SJSA1 (cell line): ENCODE results near the gene MRM1. TPM values are rescaled to one million over a fixed set of nuclear protein-coding genes. Genes with fewer than 3 reads are reported as not detected.

ENCODE experiments used
- DNase-seq, 2 experiments: peaks; one replicate each; pipeline ENCODE4 v3.0.0-alpha.2; 2015 to 2020; ENCODE audit warnings: low spot score in 2 of 2, low read depth in 1 of 2
- H3K27ac ChIP-seq: fragments of 250-450 bp; sonication (Bioruptor Pico); 2 replicates; pipeline ENCODE4 v1.5.1; 2020; ENCODE audit warnings: mild to moderate bottlenecking, moderate library complexity
- H3K27me3 ChIP-seq: fragments of 250-450 bp; sonication (Bioruptor Pico); replicated peaks from 2 replicates; pipeline ENCODE4 v1.5.1; 2020; ENCODE audit warnings: mild to moderate bottlenecking, moderate library complexity
- H3K36me3 ChIP-seq: fragments of 250-450 bp; sonication (Bioruptor Pico); 2 replicates; pipeline ENCODE4 v1.5.1; 2020; ENCODE audit warnings: mild to moderate bottlenecking
- H3K4me1 ChIP-seq: fragments of 250-450 bp; sonication (Bioruptor Pico); replicated peaks from 2 replicates; pipeline ENCODE4 v1.6.1; 2021; ENCODE audit warnings: mild to moderate bottlenecking
- H3K4me3 ChIP-seq: fragments of 250-450 bp; sonication (Bioruptor Pico); 2 replicates; pipeline ENCODE4 v1.5.1; 2020; ENCODE audit warnings: mild to moderate bottlenecking
- H3K9me3 ChIP-seq: fragments of 250-450 bp; sonication (Bioruptor Pico); replicated peaks from 2 replicates; pipeline ENCODE4 v1.5.1; 2020; ENCODE audit warnings: mild to moderate bottlenecking
- total RNA-seq: library from RNA; depleted of rRNA; stranded (reverse); fragments of >200 nt; shearing (Covaris generic); gene quantifications from 2 replicates; pipeline ENCODE4 v1.2.3, GENCODE V29; 2014; rRNA removed

Gene MRM1
- total RNA-seq, 1 experiment from 2014 or later: 8.5 TPM

GRCh38 chr17:36653374-36653773 lies 52.0 kb downstream of the MRM1 start:
- DNase-seq: no peak
- peaks cover 7% of the 10 kb centered on the region; the same call in 1 of the 2 replicates for H3K27me3 ChIP-seq

GRCh38 chr17:36653856-36654255 lies 52.5 kb downstream of the MRM1 start:
- Histone ChIP-seq H3K9me3 (no peaks in the 10 kb centered on the region), H3K4me1 (no peaks in the 10 kb centered on the region), H3K4me3 (no peak overlapping the region), H3K27ac (no peak overlapping the region), H3K27me3 (peaks cover 7% of the 10 kb centered on the region; the same call in 1 of the 2 replicates), H3K36me3 (no peaks in the 10 kb centered on the region)
- DNase-seq: no peak

More at GRCh38 chr17:36653374-36653773, 52.0 kb downstream of the MRM1 start:
- H3K36me3 ChIP-seq: no peaks in the 10 kb centered on the region
- H3K4me1 ChIP-seq: no peaks in the 10 kb centered on the region
- H3K27ac ChIP-seq: no peak overlapping the region
- no peak overlapping the region for H3K4me3 ChIP-seq
- H3K9me3 ChIP-seq: no peaks in the 10 kb centered on the region

GRCh38 chr17:36655726-36656125 lies 54.3 kb downstream of the MRM1 start:
- H3K36me3 ChIP-seq: no peaks in the 10 kb centered on the region

GRCh38 chr17:36657390-36657762 lies 56.0 kb downstream of the MRM1 start:
- no peak overlapping the region for H3K4me3 ChIP-seq
- peaks cover 2% of the 10 kb centered on the region; the same call in 1 of the 2 replicates for H3K27me3 ChIP-seq
- no peak for DNase-seq
- H3K36me3 ChIP-seq: no peaks in the 10 kb centered on the region
- H3K9me3 ChIP-seq: no peaks in the 10 kb centered on the region
- H3K4me1 ChIP-seq: no peaks in the 10 kb centered on the region
- no peak overlapping the region for H3K27ac ChIP-seq

More at GRCh38 chr17:36655726-36656125, 54.3 kb downstream of the MRM1 start:
- Histone ChIP-seq H3K9me3 (no peaks in the 10 kb centered on the region), H3K27ac (no peak overlapping the region), H3K4me3 (no peak overlapping the region), H3K4me1 (no peaks in the 10 kb centered on the region), H3K27me3 (peaks cover 7% of the 10 kb centered on the region; the same call in 1 of the 2 replicates)
- DNase-seq: no peak

GRCh38 chr17:36657763-36658490 lies 56.5 kb downstream of the MRM1 start:
- H3K4me1 ChIP-seq: no peaks in the 10 kb centered on the region
- H3K27me3 ChIP-seq: peaks cover 2% of the 10 kb centered on the region; the same call in 1 of the 2 replicates
- H3K27ac ChIP-seq: no peak overlapping the region

More at GRCh38 chr17:36657763-36658490, 56.5 kb downstream of the MRM1 start:
- no peaks in the 10 kb centered on the region for H3K9me3 ChIP-seq
- H3K4me3 ChIP-seq: no peak overlapping the region
- no peak for DNase-seq
- H3K36me3 ChIP-seq: no peaks in the 10 kb centered on the region

Other genes starting within 250 kb of the MRM1 start
- gene TBC1D3H, start 213.1 kb upstream of the MRM1 start, total RNA-seq: not detected in 2 replicates
- gene ZNHIT3, start 114.9 kb upstream of the MRM1 start, total RNA-seq: 34.5 and 41.7 TPM in 2 replicates
- gene MYO19, start 66.7 kb upstream of the MRM1 start, total RNA-seq: 56.0 and 57.9 TPM in 2 replicates
- gene PIGW, start 66.6 kb upstream of the MRM1 start, total RNA-seq: 3.4 and 9.7 TPM in 2 replicates
- 47.6 and 54.0 TPM in 2 replicates for gene GGNBP2, start 56.7 kb upstream of the MRM1 start, total RNA-seq
- gene DHRS11, start 9.7 kb upstream of the MRM1 start, total RNA-seq: 6.5 and 8.0 TPM in 2 replicates